Liver (tissue), 3 donors: ENCODE data around the gene SEMA3C.

ENCODE experiments used
- TAF1 ChIP-seq: conservative IDR thresholded peaks from 2 replicates; pipeline ENCODE4 v1.6.1; 2016; ENCODE audit warnings: antibody characterized with exemption, mild to moderate bottlenecking
- TF ChIP-seq, protein P1 (sequence below): fragments of 150-350 bp; IDR thresholded peaks from 2 replicates; pipeline ENCODE4 v1.5.1; 2017; ENCODE audit warnings: improper control_type of control experiment, low read depth, low read length; ENCODE audit not compliant: missing input control
- donor health status: healthy.
- donor health status: healthy.

DNA sequence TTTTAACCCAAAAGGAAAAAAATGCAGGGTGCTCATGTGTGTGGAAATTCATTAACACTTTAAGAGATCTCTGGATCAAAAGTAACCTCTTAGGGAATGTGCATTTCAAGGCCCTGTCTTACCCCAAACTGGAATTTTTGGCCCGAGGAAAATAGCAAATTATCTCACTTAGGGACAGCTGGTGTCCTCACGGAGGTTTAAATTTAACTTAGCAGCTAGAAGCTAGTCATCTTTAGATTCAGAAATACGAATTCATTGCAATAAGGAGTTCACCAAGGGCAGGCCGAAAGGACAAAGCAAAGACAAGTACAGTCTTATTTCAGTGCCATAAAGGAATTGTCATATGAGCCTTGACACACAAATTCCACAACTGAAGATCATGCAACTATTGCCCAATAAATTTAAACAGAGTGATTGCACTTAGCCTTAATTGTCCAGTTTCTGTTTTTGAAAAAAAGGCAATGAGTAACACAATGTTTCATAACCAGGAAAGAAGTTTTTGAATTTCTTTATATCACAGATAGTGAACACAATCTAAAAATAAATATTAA lies 22.4 kb upstream of the SEMA3C start:
- TF ChIP-seq, protein P1, sequence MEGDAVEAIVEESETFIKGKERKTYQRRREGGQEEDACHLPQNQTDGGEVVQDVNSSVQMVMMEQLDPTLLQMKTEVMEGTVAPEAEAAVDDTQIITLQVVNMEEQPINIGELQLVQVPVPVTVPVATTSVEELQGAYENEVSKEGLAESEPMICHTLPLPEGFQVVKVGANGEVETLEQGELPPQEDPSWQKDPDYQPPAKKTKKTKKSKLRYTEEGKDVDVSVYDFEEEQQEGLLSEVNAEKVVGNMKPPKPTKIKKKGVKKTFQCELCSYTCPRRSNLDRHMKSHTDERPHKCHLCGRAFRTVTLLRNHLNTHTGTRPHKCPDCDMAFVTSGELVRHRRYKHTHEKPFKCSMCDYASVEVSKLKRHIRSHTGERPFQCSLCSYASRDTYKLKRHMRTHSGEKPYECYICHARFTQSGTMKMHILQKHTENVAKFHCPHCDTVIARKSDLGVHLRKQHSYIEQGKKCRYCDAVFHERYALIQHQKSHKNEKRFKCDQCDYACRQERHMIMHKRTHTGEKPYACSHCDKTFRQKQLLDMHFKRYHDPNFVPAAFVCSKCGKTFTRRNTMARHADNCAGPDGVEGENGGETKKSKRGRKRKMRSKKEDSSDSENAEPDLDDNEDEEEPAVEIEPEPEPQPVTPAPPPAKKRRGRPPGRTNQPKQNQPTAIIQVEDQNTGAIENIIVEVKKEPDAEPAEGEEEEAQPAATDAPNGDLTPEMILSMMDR, result no peak
- TF ChIP-seq TAF1, result no peak
